ENCODE results near the gene JOSD2.

GRCh38 chr19:50493171-50493570 lies 17.8 kb downstream of the JOSD2 start:
- TF ChIP-seq POLR2A (IDR thresholded peaks at IDR 0.05) (no peak), CTCF (IDR thresholded peaks at IDR 0.05) (no peak)
